ENCODE results near the gene DHX32.

Gene DHX32

DNA sequence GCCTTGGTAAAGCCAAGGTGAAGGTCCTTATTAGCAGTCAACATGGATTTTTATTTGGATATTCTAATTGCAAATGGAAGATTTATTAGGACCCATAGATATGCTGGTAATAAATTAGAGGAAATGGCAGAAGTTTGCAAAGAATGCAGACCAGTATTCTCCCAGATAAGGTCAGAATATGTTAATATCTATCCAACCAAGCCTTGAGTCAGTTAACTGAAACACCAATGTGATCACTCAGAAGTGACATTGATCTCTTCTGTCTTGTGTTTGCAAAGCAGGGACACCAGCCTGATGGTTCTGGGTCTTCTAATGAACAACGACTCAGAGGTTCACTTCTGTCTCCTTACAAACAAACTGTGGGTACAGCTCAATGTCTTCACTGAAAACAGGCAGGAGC is 79.5 kb downstream of the DHX32 start:
- no peak for DNase-seq

DNA sequence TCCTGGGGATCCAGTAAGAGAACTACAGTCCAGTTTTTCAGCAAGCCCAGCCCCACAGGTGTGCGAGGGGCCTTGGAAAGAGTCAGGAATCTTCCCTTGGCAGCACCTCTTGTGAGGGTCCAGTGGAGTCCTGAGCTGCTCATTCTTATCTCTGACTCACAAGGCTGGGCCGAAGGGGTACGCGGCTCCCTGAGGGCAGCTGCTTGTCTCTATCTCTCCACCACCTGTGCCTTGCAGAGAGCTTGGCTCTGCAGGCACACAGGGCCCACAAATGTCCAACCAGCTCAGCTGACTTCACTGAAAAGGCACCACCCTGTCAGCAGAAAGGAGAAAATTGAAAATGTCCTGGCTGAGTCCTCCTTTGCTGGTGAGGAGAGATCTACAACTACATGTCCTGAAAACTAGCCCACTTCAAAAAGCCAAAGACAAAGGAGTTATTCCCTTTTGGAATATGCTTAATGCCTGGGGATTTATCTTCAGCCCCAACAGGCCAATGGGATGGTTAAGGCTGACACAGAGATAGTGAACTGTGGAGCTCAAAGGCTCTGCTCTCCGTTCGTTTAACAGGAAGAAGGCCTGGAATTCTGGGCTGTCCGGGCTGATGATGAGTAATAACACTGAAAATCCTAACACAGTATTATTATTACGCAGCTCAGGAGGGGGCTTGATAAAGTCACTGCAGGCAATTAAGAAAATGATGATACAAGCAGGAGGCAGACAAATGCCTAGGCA is 81.5 kb downstream of the DHX32 start:
- no peak for DNase-seq

- no peak for DNase-seq
Measured at GRCh38 chr10:125797994-125798662, 83.0 kb downstream of the DHX32 start.

- no peak for DNase-seq
Measured at GRCh38 chr10:125797424-125797823, 83.7 kb downstream of the DHX32 start.

- no peak for DNase-seq
Measured at GRCh38 chr10:125795637-125796190, 85.4 kb downstream of the DHX32 start.

DNA sequence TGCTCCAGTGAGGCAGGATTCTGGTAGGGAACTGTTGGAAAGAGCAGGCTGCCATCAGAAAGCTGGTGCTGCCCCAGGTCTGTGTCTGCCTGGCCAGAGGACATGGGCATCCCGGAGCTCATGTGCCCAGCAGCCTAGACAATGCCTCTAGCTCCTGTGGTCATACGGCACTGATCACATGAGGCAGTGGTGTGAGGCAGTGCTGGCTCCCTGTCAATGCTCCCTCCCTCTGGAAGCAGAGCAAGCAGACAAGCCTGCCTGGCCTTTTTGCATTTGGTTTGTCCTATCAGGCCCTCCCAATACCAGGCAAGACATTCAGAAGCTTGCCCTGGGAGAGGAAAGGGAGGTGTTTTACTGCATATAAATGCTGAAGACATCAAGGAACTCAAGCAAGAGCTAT is 86.0 kb downstream of the DHX32 start:
- DNase-seq: no peak

DNA sequence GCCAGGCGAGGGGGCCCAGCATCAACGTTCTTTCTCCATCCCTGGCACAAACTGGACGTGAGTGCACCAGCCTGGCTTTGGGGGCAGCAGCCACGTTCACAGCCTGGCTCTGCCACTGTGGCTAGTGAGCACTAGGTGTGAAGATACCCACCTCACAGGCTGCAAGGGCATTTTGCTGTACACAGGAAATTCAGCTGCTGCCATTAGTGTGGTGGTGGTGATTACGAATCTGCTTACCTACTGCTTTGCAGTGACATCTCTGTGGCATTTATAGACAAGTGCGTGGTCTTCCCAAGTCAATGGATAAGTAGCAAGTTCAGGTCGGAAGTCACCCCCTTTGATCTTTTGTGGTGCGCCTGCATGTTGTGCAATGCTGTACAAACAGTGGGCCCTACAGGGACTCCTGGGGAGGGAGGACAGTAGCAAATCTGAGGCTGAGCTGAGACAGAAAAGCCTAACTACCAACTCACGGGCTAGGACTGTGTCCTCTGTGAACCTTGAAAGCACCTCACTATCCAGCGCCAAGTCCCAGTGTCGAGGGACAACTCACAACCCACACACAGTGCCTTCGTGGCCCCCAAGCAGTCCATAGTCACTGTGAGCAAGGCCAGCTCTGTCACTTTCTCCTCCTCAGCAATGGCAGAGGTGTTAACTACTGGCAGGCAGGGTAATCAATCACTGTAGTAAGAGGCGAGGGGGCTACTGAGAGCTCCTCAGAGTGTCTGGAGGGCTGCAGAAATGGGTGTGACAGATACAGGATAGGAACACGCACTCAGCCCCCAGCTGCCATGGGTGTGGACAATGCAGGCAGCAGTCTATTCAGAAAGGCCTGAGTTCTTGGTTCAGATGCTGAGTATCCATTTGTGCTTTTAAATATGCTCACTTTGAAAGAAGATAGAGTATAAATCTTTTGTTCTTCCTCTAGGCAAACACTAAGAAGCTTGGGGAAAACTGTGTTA is 88.5 kb downstream of the DHX32 start:
- no peak for DNase-seq

- no peak for DNase-seq
Measured at GRCh38 chr10:125788156-125789034, 92.7 kb downstream of the DHX32 start.

Data from SIG-M5 (cell line).